ENCODE results near the gene PNISR. TPM values are rescaled to one million over a fixed set of nuclear protein-coding genes. Genes with fewer than 3 reads are reported as not detected.

Gene PNISR, protein sequence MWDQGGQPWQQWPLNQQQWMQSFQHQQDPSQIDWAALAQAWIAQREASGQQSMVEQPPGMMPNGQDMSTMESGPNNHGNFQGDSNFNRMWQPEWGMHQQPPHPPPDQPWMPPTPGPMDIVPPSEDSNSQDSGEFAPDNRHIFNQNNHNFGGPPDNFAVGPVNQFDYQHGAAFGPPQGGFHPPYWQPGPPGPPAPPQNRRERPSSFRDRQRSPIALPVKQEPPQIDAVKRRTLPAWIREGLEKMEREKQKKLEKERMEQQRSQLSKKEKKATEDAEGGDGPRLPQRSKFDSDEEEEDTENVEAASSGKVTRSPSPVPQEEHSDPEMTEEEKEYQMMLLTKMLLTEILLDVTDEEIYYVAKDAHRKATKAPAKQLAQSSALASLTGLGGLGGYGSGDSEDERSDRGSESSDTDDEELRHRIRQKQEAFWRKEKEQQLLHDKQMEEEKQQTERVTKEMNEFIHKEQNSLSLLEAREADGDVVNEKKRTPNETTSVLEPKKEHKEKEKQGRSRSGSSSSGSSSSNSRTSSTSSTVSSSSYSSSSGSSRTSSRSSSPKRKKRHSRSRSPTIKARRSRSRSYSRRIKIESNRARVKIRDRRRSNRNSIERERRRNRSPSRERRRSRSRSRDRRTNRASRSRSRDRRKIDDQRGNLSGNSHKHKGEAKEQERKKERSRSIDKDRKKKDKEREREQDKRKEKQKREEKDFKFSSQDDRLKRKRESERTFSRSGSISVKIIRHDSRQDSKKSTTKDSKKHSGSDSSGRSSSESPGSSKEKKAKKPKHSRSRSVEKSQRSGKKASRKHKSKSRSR
- total RNA-seq, result 90.1 and 90.5 TPM in 2 replicates

GRCh38 chr6:99424761-99425646 lies at the start of gene PNISR:
TSS of gene PNISR (minus strand) at chr6:99425308. CDS start at chr6:99414659, 10,649 bp downstream.

GRCh38 chr6:99393698-99394531 lies 31.2 kb downstream of the PNISR start, which contains the start of gene COQ3:
TSS of gene COQ3 (minus strand) at chr6:99394195. CDS start at chr6:99394179, 16 bp downstream.

GRCh38 chr6:99349171-99350141 lies 75.7 kb downstream of the PNISR start, which contains the start of gene FAXC:
TSS of gene FAXC (minus strand) at chr6:99349674. CDS start at chr6:99349372, 302 bp downstream.

Other genes with a start within 250 kb of the PNISR start
- gene FAXC, start 75.6 kb downstream of the PNISR start, total RNA-seq, result 1.2 TPM in 2 replicates
- 3.7 and 13.1 TPM in 2 replicates for gene COQ3, start 31.1 kb downstream of the PNISR start, total RNA-seq
- 18.3 and 45.5 TPM in 2 replicates for gene USP45, start 90.1 kb upstream of the PNISR start, total RNA-seq
- gene CCNC, start 143.4 kb upstream of the PNISR start, total RNA-seq, result 64.2 and 102 TPM in 2 replicates
- under 0.01 TPM in 1 of 2 replicates, not detected in the other for gene PRDM13, start 181.5 kb upstream of the PNISR start, total RNA-seq